Right lobe of liver (tissue), 4 donors: ENCODE measurements around the gene ADGRE2.
"Not testable (repeated sequence)": the region's sequence is repeated elsewhere in the genome, so short reads cannot be mapped to it uniquely, and the experiment has no call there.

Experiments
- CTCF ChIP-seq, 4 donors: fragments of 200-600 bp in 3 of 4; fragments of 450-650 bp in 1 of 4; IDR thresholded peaks; one replicate each; pipeline versions ENCODE4 v1.5.1 to v1.8.0; 2016 to 2022; ENCODE audit warnings: antibody characterized with exemption in 4 of 4, mild to moderate bottlenecking in 2 of 4
- POLR2A ChIP-seq: fragments of 450-650 bp; IDR thresholded peaks from one replicate; pipeline ENCODE4 v1.6.1; 2017; ENCODE audit warnings: antibody characterized with exemption, mild to moderate bottlenecking
- donor health status: DM: no; HTN: no; CAD: no.
- donor health status: DM: no; HTN: no; CAD: no.
- donor health status: DM: no; HTN: yes; CAD: no.

GRCh38 chr19:14785102-14785793 lies 6.9 kb upstream of the ADGRE2 start:
- not testable (repeated sequence) for TF ChIP-seq CTCF (IDR thresholded peaks at IDR 0.05); POLR2A
